Frontal cortex (tissue), 4 donors: ENCODE data around the gene KDM4D. TPM values are rescaled to one million over a fixed set of nuclear protein-coding genes. Genes with fewer than 3 reads are reported as not detected.
"Not testable (repeated sequence)": the region's sequence is repeated elsewhere in the genome, so short reads cannot be mapped to it uniquely, and the experiment has no call there.

Experiments used
- DNase-seq, 2 donors: peaks; one replicate each; pipeline ENCODE4 v3.0.0; 2012; ENCODE audit warnings: low spot score in 2 of 2
- FAIRE-seq: peaks from 2 replicates; lab custom pipeline; 2012; peaks lifted over from hg19 to GRCh38; lab: Jason Lieb, UNC
- total RNA-seq: library from RNA; depleted of rRNA; stranded (reverse); fragments of >200 nt; gene quantifications from one replicate; pipeline ENCODE4 v1.2.3, GENCODE V29; 2014
- donor health status: control.
- donor health status: control.
- donor health status: control.

The KDM4D gene
- total RNA-seq, 1 donor from 2014 or later = 2.0 TPM

DNA sequence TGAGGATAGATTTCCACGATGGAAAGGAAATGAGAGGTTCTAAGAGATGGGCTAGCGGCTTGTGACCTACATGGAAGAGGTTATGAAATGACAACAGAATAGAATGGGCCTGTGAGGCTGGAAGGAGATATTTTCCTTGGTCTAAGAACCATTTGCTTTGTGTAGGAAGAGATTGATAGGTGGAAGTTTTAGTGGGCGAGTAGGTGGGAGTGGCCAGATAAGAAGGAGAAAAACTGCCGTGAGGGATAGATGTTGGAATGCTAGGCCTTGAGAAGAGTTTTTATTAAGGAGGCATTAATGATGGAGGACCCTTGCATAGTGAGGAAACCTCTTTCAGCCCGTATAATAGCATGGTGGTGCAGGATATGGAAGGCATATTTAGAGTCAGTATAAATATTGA is 48.0 kb downstream of the KDM4D start:
- FAIRE-seq, DNase-seq: not testable (repeated sequence)

DNA sequence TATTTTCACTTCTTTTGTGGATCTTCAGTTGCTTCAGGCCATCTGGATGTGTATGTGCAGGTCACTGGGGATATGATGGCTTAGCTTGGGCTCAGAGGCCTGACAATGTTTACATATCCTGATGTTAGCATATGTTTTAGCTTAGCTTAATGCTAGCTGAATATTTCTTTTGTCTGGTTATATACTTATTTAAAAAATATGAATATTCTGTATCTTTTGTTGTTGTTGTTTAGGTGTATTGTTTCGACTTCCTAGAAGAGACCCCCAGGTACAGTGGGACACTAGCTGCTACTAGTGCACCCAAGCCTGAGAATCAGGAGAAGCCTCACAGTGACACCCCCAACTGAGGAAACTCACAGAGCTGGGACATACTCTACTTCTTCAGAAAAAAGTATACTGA is 51.4 kb downstream of the KDM4D start, which contains the start of gene KDM4E:
KDM4E (plus strand) TSS at position 301 of the 400 bp plus-strand sequence. CDS start 300 bp downstream, outside the sequence.
- no peak for DNase-seq
- no peak for FAIRE-seq

DNA sequence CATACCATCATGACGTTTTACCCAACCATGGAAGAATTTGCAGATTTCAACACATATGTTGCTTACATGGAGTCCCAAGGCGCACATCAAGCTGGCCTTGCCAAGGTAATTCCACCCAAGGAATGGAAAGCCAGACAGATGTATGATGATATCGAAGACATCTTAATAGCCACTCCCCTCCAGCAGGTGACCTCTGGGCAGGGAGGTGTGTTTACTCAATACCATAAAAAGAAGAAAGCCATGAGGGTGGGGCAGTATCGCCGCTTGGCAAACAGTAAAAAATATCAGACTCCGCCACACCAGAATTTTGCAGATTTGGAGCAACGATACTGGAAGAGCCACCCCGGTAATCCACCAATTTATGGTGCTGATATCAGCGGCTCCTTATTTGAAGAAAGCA is 52.1 kb downstream of the KDM4D start:
- DNase-seq, FAIRE-seq: not testable (repeated sequence)

DNA sequence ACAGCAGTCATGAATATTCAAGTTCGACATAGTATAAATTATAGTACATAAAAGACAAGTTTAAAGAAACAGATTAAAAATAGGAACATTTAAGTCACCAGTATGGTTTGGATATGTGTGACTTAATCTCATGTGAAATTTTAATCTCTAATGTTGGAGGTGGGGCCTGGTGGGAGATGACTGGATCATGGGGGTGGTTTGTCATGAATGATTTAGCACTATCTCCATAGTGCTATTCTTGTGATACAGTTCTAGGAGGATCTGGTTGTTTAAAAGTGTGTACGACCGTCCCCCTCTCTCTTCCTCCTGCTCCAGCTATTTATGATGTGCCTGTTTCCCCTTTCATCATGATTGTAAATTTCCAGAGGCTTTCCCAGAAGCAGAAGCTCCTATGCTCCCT is 54.8 kb downstream of the KDM4D start:
- DNase-seq (no peak), FAIRE-seq (no peak)

DNA sequence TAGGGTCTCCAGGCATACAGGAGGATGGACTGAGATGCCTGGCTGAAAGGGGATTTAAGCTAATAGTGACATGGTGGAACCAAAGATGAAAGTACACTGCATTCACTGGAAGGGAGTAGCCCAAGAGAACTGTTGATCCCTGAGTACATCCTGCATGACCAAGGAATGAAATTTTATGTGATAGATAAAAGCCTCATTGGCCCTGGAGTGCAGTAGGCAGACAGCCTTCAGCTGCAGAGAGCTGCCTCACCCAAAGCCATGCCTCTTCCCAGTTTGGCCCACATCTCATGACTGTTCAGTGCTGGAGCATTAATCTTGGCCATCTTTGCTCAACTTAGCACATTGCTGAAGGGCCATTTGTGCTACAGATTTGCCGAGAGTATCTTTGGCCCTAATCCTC is 59.5 kb downstream of the KDM4D start:
- FAIRE-seq = no peak
- no peak for DNase-seq

DNA sequence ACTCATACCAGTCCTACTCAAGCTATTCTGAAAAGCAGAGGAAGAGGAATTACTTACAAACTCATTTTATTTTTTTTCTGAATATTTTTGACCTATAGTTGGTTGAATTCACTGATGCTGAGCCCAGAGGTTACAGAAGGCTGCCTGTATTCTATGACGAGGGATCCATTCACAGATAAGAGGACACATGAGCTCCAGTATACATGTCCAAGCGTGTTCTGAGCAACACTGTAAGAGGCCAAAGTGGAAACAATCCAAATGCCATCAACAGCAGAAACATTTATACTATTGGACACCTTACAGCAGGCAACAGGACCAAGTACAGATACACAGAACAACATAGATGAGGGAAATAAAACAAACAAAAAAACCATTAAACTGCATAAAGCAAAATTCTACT is 61.8 kb downstream of the KDM4D start:
- no peak for FAIRE-seq
- no peak for DNase-seq

DNA sequence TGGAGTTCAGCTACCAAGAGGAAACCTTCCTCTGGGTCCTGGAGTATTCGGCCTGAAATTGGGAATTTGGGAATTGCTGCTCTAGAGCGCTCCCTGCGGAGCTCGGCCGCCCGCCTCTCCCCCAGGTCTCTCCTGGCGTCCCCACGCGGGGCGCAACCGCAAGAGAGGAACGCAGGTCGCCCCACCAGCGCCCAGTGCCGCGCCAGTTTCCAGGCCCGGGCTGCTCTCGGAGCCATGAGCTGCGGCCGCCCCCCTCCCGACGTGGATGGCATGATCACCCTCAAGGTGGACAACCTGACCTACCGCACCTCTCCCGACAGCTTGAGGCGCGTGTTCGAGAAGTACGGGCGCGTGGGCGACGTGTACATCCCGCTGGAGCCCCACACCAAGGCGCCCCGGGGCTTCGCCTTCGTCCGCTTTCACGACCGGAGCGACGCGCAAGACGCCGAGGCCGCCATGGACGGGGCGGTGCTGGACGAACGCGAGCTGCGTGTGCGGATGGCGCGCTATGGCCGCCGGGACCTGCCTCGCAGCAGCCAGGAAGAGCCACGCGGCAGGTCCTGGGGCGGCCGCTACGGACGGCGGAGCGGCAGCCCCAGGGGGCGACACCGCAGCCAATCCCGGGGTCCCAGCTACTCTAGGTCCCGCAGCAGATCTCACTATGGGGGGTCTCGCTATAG is 64.0 kb downstream of the KDM4D start:
- not testable (repeated sequence) for DNase-seq, FAIRE-seq

DNA sequence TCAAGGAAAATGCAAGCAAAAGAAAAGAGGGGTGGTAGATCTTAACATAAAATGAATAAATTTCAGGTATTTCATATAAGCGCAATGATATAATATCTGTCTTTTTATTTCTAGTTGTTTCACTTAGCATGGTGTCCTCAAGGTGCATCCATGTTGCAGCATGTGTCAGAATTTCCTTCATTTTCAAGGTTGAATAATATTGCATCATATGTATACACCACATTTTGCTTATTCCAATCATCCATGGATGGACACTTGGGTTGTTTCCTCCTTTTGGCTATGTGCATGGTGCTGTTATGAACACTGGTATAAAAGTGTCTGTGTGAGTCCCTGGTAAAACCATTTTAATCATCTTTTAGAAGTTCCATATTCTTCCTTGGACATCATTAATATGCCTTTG is 68.7 kb downstream of the KDM4D start:
- FAIRE-seq = no peak
- no peak for DNase-seq

DNA sequence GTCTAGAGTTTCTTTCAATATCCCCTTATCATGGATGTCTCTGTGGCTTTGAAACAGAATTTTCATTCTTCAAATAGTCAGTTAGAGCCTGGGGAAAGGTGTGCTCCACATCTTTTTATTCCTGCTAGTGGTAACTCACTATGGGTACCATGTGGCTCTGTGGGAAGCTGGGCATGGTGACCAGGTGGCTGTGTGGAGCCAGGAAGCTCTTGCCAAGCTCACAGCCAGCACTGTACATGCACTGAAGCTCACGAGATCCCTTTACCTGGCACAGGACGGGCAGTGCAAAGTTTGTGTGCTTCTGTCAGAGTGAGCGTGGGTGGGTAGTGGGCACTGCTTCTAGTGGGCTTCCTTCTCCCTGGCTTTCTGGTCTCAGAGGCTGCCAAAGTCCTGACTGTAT is 69.4 kb downstream of the KDM4D start:
- DNase-seq = no peak
- FAIRE-seq = no peak

DNA sequence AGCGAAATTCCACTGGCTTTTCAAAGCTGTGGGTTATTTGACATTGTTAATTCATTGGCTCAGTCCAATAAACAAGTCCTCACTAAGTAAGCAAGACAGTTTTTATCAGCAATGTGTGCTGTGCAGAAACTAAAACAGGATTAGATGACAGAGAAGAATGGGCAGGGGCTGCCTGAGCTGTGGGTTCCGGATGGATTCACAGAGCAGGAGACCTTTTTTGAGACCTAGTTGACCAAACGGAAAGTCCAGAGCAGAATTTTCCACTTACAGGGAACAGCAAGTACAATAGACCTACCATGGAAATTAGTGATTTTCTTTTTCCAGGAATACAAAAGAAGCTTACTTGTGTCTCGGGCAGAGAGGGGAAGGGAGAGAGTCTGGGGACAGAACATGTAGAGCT is 70.5 kb downstream of the KDM4D start:
- no peak for DNase-seq
- FAIRE-seq = no peak

DNA sequence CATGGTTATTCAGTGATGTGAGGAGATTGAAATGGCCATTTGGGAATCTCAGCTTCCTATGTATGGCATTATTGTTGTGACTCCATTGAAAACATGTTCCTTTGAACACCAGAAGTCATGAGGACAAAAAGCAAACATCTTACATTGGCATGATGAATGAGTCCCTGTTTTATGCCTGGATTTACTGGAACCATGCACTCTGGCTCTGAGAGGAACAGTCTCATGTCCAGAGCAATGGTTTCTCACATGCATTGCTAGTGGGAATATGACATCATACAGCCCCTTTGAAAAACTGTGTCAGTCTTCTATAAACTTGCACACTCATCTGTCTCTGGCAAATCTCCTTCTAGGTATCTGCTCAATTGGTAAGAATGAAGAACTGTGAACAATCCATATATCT is 72.3 kb downstream of the KDM4D start:
- no peak for DNase-seq
- FAIRE-seq = no peak

Other genes starting within 250 kb of the KDM4D start
- 35.5 TPM for gene AMOTL1, start 205.4 kb upstream of the KDM4D start, total RNA-seq
- gene CWC15, start 153 bp upstream of the KDM4D start, total RNA-seq = 53.8 TPM
- not detected for gene KDM4E, start 51.5 kb downstream of the KDM4D start, total RNA-seq
- gene KDM4F, start 75.7 kb downstream of the KDM4D start, total RNA-seq = not detected
- gene SRSF8, start 93.2 kb downstream of the KDM4D start, total RNA-seq = 20.0 TPM
- 25.7 TPM for gene ENDOD1, start 116.1 kb downstream of the KDM4D start, total RNA-seq